Measurements from ENCODE around the gene IL31. TPM values are rescaled to one million over a fixed set of nuclear protein-coding genes. Genes with fewer than 3 reads are reported as not detected.

IL31 gene
- total and polyA plus RNA-seq, 4 donors = not detected

- TF ChIP-seq GABPA (IDR thresholded peaks at IDR 0.05 in 1 of 2, conservative IDR thresholded peaks at IDR 0.05 in 1 of 2) = no peak
- TF ChIP-seq, protein P1, sequence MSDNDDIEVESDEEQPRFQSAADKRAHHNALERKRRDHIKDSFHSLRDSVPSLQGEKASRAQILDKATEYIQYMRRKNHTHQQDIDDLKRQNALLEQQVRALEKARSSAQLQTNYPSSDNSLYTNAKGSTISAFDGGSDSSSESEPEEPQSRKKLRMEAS (IDR thresholded peaks at IDR 0.05) = no peak
Observed at GRCh38 chr12:122207391-122207790, 33.4 kb upstream of the IL31 start (continued).

- no peak overlapping the region for H3K27ac ChIP-seq (ENCODE audit: low read depth in 1 of 2, low read length in 2 of 2)
- no peak for TF ChIP-seq NR2F2 (IDR thresholded peaks at IDR 0.05)
- TF ChIP-seq RXRA (IDR thresholded peaks at IDR 0.05) = no peak
- TF ChIP-seq, protein P2, sequence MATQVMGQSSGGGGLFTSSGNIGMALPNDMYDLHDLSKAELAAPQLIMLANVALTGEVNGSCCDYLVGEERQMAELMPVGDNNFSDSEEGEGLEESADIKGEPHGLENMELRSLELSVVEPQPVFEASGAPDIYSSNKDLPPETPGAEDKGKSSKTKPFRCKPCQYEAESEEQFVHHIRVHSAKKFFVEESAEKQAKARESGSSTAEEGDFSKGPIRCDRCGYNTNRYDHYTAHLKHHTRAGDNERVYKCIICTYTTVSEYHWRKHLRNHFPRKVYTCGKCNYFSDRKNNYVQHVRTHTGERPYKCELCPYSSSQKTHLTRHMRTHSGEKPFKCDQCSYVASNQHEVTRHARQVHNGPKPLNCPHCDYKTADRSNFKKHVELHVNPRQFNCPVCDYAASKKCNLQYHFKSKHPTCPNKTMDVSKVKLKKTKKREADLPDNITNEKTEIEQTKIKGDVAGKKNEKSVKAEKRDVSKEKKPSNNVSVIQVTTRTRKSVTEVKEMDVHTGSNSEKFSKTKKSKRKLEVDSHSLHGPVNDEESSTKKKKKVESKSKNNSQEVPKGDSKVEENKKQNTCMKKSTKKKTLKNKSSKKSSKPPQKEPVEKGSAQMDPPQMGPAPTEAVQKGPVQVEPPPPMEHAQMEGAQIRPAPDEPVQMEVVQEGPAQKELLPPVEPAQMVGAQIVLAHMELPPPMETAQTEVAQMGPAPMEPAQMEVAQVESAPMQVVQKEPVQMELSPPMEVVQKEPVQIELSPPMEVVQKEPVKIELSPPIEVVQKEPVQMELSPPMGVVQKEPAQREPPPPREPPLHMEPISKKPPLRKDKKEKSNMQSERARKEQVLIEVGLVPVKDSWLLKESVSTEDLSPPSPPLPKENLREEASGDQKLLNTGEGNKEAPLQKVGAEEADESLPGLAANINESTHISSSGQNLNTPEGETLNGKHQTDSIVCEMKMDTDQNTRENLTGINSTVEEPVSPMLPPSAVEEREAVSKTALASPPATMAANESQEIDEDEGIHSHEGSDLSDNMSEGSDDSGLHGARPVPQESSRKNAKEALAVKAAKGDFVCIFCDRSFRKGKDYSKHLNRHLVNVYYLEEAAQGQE (IDR thresholded peaks at IDR 0.05) = no peak
- TF ChIP-seq, protein P3, sequence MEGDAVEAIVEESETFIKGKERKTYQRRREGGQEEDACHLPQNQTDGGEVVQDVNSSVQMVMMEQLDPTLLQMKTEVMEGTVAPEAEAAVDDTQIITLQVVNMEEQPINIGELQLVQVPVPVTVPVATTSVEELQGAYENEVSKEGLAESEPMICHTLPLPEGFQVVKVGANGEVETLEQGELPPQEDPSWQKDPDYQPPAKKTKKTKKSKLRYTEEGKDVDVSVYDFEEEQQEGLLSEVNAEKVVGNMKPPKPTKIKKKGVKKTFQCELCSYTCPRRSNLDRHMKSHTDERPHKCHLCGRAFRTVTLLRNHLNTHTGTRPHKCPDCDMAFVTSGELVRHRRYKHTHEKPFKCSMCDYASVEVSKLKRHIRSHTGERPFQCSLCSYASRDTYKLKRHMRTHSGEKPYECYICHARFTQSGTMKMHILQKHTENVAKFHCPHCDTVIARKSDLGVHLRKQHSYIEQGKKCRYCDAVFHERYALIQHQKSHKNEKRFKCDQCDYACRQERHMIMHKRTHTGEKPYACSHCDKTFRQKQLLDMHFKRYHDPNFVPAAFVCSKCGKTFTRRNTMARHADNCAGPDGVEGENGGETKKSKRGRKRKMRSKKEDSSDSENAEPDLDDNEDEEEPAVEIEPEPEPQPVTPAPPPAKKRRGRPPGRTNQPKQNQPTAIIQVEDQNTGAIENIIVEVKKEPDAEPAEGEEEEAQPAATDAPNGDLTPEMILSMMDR (IDR thresholded peaks at IDR 0.05; ENCODE audit: low read depth, low read length, missing input control) = no peak
- no peak for TF ChIP-seq HNF4G (IDR thresholded peaks at IDR 0.05)
- TF ChIP-seq RAD21 (IDR thresholded peaks at IDR 0.05) = no peak
- TF ChIP-seq ZBTB33 (IDR thresholded peaks at IDR 0.05) = no peak
- no peak for TF ChIP-seq HNF4A (conservative IDR thresholded peaks at IDR 0.05)
- TF ChIP-seq SP1 (IDR thresholded peaks at IDR 0.05) = no peak
- H3K4me3 ChIP-seq (ENCODE audit: low read depth in 1 of 3, low read length in 3 of 3) = no peak overlapping the region
- no peaks in the 10 kb centered on the region for H3K9me3 ChIP-seq (ENCODE audit: control insufficient read depth in 4 of 4, low read length in 3 of 4)
- no peak overlapping the region for H3K9ac ChIP-seq (ENCODE audit: low read depth in 1 of 2, low read length in 2 of 2)
- DNase-seq (ENCODE audit: low spot score) = no peak
- H3K36me3 ChIP-seq (ENCODE audit: control insufficient read depth in 4 of 4, insufficient read depth in 3 of 4, low read depth in 1 of 4, low read length in 3 of 4) = peaks cover 11 to 35% (median 23%) of the 10 kb centered on the region in 4 donors
- 84% methylated on average over 8 of the region's 8 CpGs for WGBS
- peaks cover 9 to 20% (median 12%) of the 10 kb centered on the region in 4 donors for H3K4me1 ChIP-seq (ENCODE audit: control insufficient read depth in 4 of 4, insufficient read depth in 4 of 4, low read length in 3 of 4)
- peaks cover 0 to 4% (median under 1%) of the 10 kb centered on the region in 4 donors for H3K27me3 ChIP-seq (ENCODE audit: control insufficient read depth in 4 of 4, insufficient read depth in 4 of 4, low read length in 3 of 4)
Observed at GRCh38 chr12:122206976-122207375, 33.0 kb upstream of the IL31 start.

DNA sequence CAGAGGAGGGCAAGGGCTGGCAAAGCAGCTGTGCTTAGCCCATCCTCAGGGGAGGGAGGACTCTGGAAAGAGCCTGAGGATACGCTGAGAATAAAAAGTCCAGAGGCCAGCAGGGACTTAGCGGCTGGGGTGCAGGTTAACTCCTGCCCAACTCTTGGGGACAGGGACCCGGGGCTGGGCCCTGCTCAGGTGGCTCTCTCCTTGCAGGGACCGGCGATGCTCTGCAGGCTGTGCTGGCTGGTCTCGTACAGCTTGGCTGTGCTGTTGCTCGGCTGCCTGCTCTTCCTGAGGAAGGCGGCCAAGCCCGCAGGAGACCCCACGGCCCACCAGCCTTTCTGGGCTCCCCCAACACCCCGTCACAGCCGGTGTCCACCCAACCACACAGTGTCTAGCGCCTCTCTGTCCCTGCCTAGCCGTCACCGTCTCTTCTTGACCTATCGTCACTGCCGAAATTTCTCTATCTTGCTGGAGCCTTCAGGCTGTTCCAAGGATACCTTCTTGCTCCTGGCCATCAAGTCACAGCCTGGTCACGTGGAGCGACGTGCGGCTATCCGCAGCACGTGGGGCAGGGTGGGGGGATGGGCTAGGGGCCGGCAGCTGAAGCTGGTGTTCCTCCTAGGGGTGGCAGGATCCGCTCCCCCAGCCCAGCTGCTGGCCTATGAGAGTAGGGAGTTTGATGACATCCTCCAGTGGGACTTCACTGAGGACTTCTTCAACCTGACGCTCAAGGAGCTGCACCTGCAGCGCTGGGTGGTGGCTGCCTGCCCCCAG is 32.3 kb upstream of the IL31 start:
- no peak for DNase-seq (ENCODE audit: low spot score)
- peaks cover 9 to 20% (median 12%) of the 10 kb centered on the region in 4 donors for H3K4me1 ChIP-seq (ENCODE audit: control insufficient read depth in 4 of 4, insufficient read depth in 4 of 4, low read length in 3 of 4)
- WGBS = 73% methylated on average over 27 of the region's 27 CpGs
- H3K36me3 ChIP-seq (ENCODE audit: control insufficient read depth in 4 of 4, insufficient read depth in 3 of 4, low read depth in 1 of 4, low read length in 3 of 4) = peaks cover 8 to 29% (median 17%) of the 10 kb centered on the region in 4 donors
- H3K9me3 ChIP-seq (ENCODE audit: control insufficient read depth in 4 of 4, low read length in 3 of 4) = no peaks in the 10 kb centered on the region
- no peak overlapping the region for H3K27ac ChIP-seq (ENCODE audit: low read depth in 1 of 2, low read length in 2 of 2)
- H3K27me3 ChIP-seq (ENCODE audit: control insufficient read depth in 4 of 4, insufficient read depth in 4 of 4, low read length in 3 of 4) = peaks cover 0 to 4% (median 2%) of the 10 kb centered on the region in 4 donors
- H3K9ac ChIP-seq (ENCODE audit: low read depth in 1 of 2, low read length in 2 of 2) = no peak overlapping the region
- H3K4me3 ChIP-seq (ENCODE audit: low read depth in 1 of 3, low read length in 3 of 3) = no peak overlapping the region
- TF ChIP-seq RAD21 (IDR thresholded peaks at IDR 0.05) (no peak), RXRA (IDR thresholded peaks at IDR 0.05) (no peak), ZBTB33 (IDR thresholded peaks at IDR 0.05) (no peak), SP1 (IDR thresholded peaks at IDR 0.05) (no peak), YY1 (IDR thresholded peaks at IDR 0.05) (no peak), FOXA1 (IDR thresholded peaks at IDR 0.05) (no peak)
- TF ChIP-seq, protein P2 (IDR thresholded peaks at IDR 0.05) = no peak
- TF ChIP-seq, protein P1 (IDR thresholded peaks at IDR 0.05) = no peak

Measured in liver (tissue), 9 donors.